Measurements from ENCODE around the gene FBXO48. TPM values are rescaled to one million over a fixed set of nuclear protein-coding genes. Genes with fewer than 3 reads are reported as not detected.

The FBXO48 gene
- total RNA-seq, 1 donor = 0.72 TPM

GRCh38 chr2:68482296-68482820, 15.3 kb upstream of the FBXO48 start:
- TF ChIP-seq CTCF (IDR thresholded peaks at IDR 0.05; ENCODE audit: extremely low read depth, low read depth, low read length) = no peak
- H3K4me2 ChIP-seq (ENCODE audit: insufficient read depth, low read length) = peak overlapping the region; percentile 18
- H4K20me1 ChIP-seq (ENCODE audit: insufficient read depth, low read length) = peaks cover 11% of the 10 kb centered on the region
- no peak for DNase-seq (ENCODE audit: insufficient read length, low spot score, missing footprints)
- no peak overlapping the region for H2AFZ ChIP-seq (ENCODE audit: low read length)
- H3K36me3 ChIP-seq (ENCODE audit: insufficient read depth, low read length) = no peaks in the 10 kb centered on the region
- peaks cover 8% of the 10 kb centered on the region for H3K79me2 ChIP-seq (ENCODE audit: insufficient read depth, low read length)
- peaks cover 4% of the 10 kb centered on the region for H3K4me1 ChIP-seq (ENCODE audit: insufficient read depth, low read length)
- no peaks in the 10 kb centered on the region for H3K9me3 ChIP-seq (ENCODE audit: low read depth, low read length)
- H3K27me3 ChIP-seq (ENCODE audit: insufficient read depth, low read length) = no peaks in the 10 kb centered on the region
- no peak overlapping the region for H3K27ac ChIP-seq (ENCODE audit: low read depth, low read length)
- H3K4me3 ChIP-seq (ENCODE audit: insufficient read depth, low read length) = no peak overlapping the region

DNA sequence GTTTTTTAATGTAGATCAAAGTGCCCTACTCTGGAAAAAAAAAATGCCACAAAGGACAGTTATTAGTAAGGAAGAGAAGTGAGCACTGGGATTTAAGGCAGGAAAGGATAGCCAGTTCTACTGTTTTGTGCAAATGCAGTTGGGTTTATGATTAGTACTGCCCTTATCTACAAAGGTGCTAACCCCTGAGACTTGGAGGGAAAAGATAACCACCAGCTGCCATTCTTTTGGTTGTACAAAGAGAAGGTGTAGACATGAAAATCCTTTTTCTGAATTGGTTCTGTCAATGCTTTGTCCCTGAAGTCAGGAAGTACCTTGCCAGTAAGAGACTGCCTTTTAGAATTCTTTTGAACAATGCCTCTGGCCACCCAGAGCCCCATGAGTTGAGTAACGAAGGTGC, 11.6 kb upstream of the FBXO48 start:
- H4K20me1 ChIP-seq (ENCODE audit: insufficient read depth, low read length) = peaks cover 6% of the 10 kb centered on the region
- no peak for TF ChIP-seq CTCF (IDR thresholded peaks at IDR 0.05; ENCODE audit: extremely low read depth, low read depth, low read length)
- H2AFZ ChIP-seq (ENCODE audit: low read length) = no peak overlapping the region
- no peak overlapping the region for H3K27ac ChIP-seq (ENCODE audit: low read depth, low read length)
- H3K79me2 ChIP-seq (ENCODE audit: insufficient read depth, low read length) = peaks cover 11% of the 10 kb centered on the region
- no peaks in the 10 kb centered on the region for H3K36me3 ChIP-seq (ENCODE audit: insufficient read depth, low read length)
- no peak overlapping the region for H3K4me2 ChIP-seq (ENCODE audit: insufficient read depth, low read length)
- H3K4me1 ChIP-seq (ENCODE audit: insufficient read depth, low read length) = peaks cover 4% of the 10 kb centered on the region
- no peak for DNase-seq (ENCODE audit: insufficient read length, low spot score, missing footprints)
- H3K4me3 ChIP-seq (ENCODE audit: insufficient read depth, low read length) = no peak overlapping the region
- no peaks in the 10 kb centered on the region for H3K9me3 ChIP-seq (ENCODE audit: low read depth, low read length)
- no peaks in the 10 kb centered on the region for H3K27me3 ChIP-seq (ENCODE audit: insufficient read depth, low read length)

DNA sequence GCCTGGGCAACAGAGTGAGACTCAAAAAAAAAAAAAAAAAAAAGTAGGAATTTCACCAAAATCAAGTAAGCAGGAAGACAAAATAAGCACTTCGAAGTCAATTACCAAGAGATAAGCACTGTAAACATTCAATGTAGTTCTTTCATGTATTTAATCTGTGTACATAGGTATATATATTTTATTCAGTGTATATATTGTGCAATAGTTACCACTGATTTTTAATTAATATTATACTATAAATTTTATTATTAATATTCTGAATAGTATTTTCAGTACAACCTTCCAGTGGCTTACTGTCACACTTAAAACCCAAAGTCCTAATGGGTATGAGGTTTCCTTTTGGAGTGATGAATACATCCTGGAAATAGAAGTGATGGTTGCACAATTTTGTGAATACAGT, 9.4 kb upstream of the FBXO48 start:
- no peak for DNase-seq (ENCODE audit: insufficient read length, low spot score, missing footprints)
- no peaks in the 10 kb centered on the region for H3K27me3 ChIP-seq (ENCODE audit: insufficient read depth, low read length)
- no peak for TF ChIP-seq CTCF (IDR thresholded peaks at IDR 0.05; ENCODE audit: extremely low read depth, low read depth, low read length)
- H3K36me3 ChIP-seq (ENCODE audit: insufficient read depth, low read length) = no peaks in the 10 kb centered on the region
- no peaks in the 10 kb centered on the region for H3K9me3 ChIP-seq (ENCODE audit: low read depth, low read length)
- no peak overlapping the region for H3K4me3 ChIP-seq (ENCODE audit: insufficient read depth, low read length)
- H3K4me1 ChIP-seq (ENCODE audit: insufficient read depth, low read length) = peaks cover 4% of the 10 kb centered on the region
- H3K4me2 ChIP-seq (ENCODE audit: insufficient read depth, low read length) = no peak overlapping the region
- peaks cover 6% of the 10 kb centered on the region for H3K79me2 ChIP-seq (ENCODE audit: insufficient read depth, low read length)
- H2AFZ ChIP-seq (ENCODE audit: low read length) = no peak overlapping the region
- H3K27ac ChIP-seq (ENCODE audit: low read depth, low read length) = no peak overlapping the region
- no peaks in the 10 kb centered on the region for H4K20me1 ChIP-seq (ENCODE audit: insufficient read depth, low read length)

- Histone ChIP-seq H3K4me2 (ENCODE audit: insufficient read depth, low read length) (no peak overlapping the region), H3K27me3 (ENCODE audit: insufficient read depth, low read length) (no peaks in the 10 kb centered on the region), H3K9me3 (ENCODE audit: low read depth, low read length) (no peaks in the 10 kb centered on the region), H3K79me2 (ENCODE audit: insufficient read depth, low read length) (peaks cover 6% of the 10 kb centered on the region), H4K20me1 (ENCODE audit: insufficient read depth, low read length) (no peaks in the 10 kb centered on the region), H3K4me3 (ENCODE audit: insufficient read depth, low read length) (no peak overlapping the region), H3K36me3 (ENCODE audit: insufficient read depth, low read length) (no peaks in the 10 kb centered on the region), H2AFZ (ENCODE audit: low read length) (no peak overlapping the region), H3K27ac (ENCODE audit: low read depth, low read length) (no peak overlapping the region), H3K4me1 (ENCODE audit: insufficient read depth, low read length) (peaks cover 6% of the 10 kb centered on the region)
- DNase-seq (ENCODE audit: insufficient read length, low spot score, missing footprints) = no peak
- no peak for TF ChIP-seq CTCF (IDR thresholded peaks at IDR 0.05; ENCODE audit: extremely low read depth, low read depth, low read length)
These were observed 8.5 kb upstream of the FBXO48 start for GRCh38 chr2:68475576-68475975.
